DMS53 (cell line): ENCODE results near the gene XRN2.

Experiments used
- DNase-seq: peaks from one replicate; lab custom pipeline; 2025; lab: John Stamatoyannopoulos, UW

XRN2 gene

DNA sequence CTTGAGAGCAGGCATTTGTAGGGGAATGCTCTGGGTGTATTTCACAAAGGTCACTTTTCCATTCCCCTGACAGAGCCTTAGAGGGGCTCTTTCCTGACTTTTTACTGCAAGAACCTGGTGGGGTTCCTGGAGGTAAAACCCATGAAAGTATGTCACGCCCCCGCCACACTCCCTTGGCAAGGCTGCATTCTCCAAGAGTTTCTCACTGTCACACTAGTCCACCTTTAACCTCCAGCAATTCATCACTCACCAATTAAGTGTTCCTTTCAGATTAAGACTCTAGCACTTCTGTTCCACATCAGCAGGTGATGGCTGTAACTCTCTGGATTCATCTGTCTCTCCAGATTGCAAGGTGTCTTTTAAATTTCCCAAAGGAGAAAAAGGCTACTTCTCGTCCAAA is 126.9 kb downstream of the XRN2 start:
- no peak for DNase-seq

DNA sequence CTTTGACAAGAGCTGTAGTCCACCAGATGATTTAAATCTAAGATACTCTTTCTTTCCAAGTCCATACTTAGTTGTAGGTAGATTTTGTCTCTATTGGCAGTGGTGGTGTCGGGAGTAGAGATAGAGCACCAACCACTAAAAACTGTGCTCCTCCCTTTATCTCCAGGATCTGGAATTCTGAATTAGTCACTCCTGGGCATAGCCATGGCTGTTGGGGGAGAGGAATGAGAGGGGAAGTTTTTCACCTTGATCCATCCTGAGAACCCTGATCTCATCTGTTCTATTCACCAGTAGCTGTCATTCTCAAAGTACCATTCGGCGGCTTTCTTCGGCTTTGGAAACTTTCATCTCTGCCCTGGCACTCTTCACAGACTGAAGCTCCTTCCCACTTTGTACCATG is 129.8 kb downstream of the XRN2 start:
- DNase-seq: no peak

DNA sequence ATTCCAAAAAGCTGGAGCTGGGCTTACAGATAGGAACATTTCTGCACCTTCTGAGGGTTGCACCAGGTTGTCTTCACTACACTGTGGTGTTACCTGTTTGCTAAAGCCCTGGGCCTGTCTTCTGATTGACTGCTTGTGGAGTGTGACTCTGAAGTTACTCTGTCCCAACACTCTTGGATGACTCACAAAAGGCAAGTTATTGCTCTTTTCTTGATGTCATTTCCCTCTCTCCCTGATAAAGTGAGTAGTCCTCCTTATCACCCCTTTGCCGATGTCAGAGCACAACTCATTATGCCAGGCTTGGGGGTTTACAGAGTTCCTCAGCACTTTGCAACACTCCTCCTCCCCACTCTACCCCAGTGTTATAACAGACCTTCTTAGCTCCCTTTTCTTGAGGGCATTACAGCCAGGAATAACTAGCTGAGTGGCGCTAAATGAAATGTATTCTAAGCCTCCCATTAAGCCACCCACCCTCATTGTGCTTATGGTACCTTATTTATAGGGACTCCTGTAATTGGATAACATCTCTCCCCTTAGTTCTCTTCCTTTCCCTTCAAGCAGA is 130.3 kb downstream of the XRN2 start:
- DNase-seq: no peak

DNA sequence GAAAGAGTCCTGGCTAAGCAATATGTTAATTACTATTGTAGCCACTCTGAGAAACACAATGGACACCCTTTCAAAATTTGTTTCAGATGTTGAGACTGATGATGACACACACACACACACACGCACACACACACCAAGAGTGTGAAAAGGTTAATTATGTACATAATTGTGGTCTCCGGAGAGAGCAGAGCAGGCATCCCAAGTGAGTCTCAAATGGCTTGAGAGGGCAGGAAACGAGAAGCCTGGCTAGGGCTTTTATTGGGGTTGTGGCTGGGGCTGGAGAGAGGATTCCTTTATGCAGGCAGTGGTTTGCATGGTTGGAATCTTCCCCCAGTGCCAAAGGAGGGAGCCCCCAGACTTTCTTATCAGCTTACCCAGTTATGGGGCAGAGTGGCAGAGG is 132.4 kb downstream of the XRN2 start:
- DNase-seq: no peak

DNA sequence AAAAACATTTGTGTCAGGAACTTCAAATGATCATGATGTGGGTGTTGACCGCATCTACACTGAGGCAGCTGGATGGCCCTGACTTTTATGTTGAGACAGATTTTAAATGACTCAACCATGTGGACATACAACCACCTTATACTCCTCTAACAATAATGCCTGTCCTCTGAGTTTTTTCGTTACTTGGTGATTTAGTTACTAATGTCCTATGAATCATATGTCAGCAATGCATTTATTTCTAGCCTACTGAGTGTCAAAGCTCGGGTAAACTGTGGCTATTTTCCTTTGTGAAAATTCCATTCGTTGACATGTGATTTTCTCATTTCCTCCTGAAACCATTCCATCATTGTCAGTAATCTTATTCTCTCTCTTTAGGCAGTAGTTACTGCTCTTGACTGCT is 133.1 kb downstream of the XRN2 start:
- DNase-seq: no peak

DNA sequence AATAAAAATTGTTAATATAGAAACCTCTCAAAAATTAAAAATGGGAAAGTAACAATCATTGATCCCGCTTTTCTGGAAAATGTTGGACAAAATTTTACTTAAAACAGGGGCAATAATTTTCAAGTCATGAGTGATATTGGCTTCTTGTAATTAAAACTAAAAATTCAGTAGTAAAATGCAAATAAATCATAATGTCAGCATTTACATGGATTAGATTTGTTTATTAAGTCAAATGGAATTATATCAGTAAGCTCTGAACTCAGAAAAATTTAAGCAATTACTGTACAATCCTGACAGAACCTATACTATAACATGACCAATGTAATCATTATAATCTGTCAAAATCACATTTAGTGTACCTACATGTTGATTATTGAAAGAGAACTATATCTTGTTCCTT is 134.1 kb downstream of the XRN2 start:
- no peak for DNase-seq

DNA sequence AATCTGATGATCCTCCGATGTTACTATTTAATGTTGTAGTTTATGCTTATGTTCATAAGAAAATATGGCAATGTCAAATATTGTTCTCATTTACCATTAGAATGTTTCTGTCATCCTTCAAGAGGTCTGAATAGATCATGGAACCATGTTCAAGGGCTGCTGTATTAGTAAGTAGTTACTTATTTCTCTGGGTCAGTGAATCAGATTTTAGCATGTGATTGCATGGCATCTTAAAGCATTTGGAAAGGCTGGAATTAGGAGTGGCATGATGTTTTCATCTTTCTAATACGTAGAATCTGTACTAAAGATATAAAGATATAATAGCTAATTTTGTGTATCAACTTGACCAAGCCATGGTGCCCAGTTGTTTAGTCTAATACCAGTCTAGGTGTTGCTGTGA is 134.7 kb downstream of the XRN2 start:
- no peak for DNase-seq
